Right lobe of liver (tissue), 6 donors: ENCODE results near the gene GATAD2B. TPM values are rescaled to one million over a fixed set of nuclear protein-coding genes. Genes with fewer than 3 reads are reported as not detected.

Experiments used
- ATAC-seq, 4 donors: fragments of 200-7000 bp; cut with Tn5 transposase; one replicate each; pipeline ENCODE4 v1.9.1; 2020; ENCODE audit warnings: mild to moderate bottlenecking in 4 of 4, moderate library complexity in 4 of 4
- DNase-seq, 3 donors: peaks; one replicate each; pipeline ENCODE4 v3.0.0-alpha.2; 2020
- H3K27ac ChIP-seq, 3 donors: fragments of 200-600 bp; one replicate each; pipeline ENCODE4 v1.8.0; 2022
- H3K27me3 ChIP-seq, 2 donors: fragments of 200-600 bp; one replicate each; pipeline ENCODE4 v1.8.0; 2022
- H3K36me3 ChIP-seq, 4 donors: fragments of 200-600 bp; sonication (generic) in 1 of 4; one replicate each; pipeline versions ENCODE4 v1.5.1 to v1.8.0; 2017 to 2022; ENCODE audit warnings: control low read depth in 1 of 4
- H3K4me1 ChIP-seq, 4 donors: fragments of 200-600 bp; sonication (generic) in 1 of 4; one replicate each; pipeline versions ENCODE4 v1.5.1 to v1.8.0; 2017 to 2022; ENCODE audit warnings: control low read depth in 1 of 4
- H3K4me3 ChIP-seq, 3 donors: fragments of 200-600 bp; one replicate each; pipeline ENCODE4 v1.8.0; 2022
- H3K9me3 ChIP-seq, 4 donors: fragments of 200-600 bp; sonication (generic) in 1 of 4; one replicate each; pipeline versions ENCODE4 v1.5.1 to v1.8.0; 2017 to 2022; ENCODE audit warnings: control low read depth in 1 of 4
- CTCF ChIP-seq, 4 donors: fragments of 200-600 bp in 3 of 4; fragments of 450-650 bp in 1 of 4; IDR thresholded peaks; one replicate each; pipeline versions ENCODE4 v1.5.1 to v1.8.0; 2016 to 2022; ENCODE audit warnings: antibody characterized with exemption in 4 of 4, mild to moderate bottlenecking in 2 of 4
- POLR2A ChIP-seq: fragments of 450-650 bp; IDR thresholded peaks from one replicate; pipeline ENCODE4 v1.6.1; 2017; ENCODE audit warnings: antibody characterized with exemption, mild to moderate bottlenecking
- WGBS: methylation state at CpG from one replicate; pipeline ENCODE4 v1.1.6; 2018; ENCODE audit warnings: low coverage, low lambda C conversion rate; ENCODE audit not compliant: insufficient coverage; ENCODE audit errors: missing lambda C conversion rate; 5-methylcytosine and 5-hydroxymethylcytosine counted together
- intact Hi-C, 2 donors: fragments of 100-400 bp; cut with DNase I; formaldehyde crosslinking; loops; one replicate each; pipeline versions ENCODE4 v1.11.2 to v1.14.1; 2022
- total RNA-seq, 6 experiments: library from RNA; depleted of rRNA in 2 of 6; stranded (reverse); fragments of >200 nt in 2 of 6; fragmentation: NEBNext Ultra II Directional in 3 of 6; extraction: Animal tissue kit (Norgen Biotek cat#: 25700) in 3 of 6; gene quantifications; one replicate each; pipeline versions ENCODE4 v1.1.0 to v1.2.4, GENCODE V29; 2016 to 2023
- donor health status: DM: no; HTN: yes; CAD: no.
- donor health status: DM: no; HTN: no; CAD: no.
- donor health status: DM: no; HTN: no; CAD: no.
- donor health status: DM: no; HTN: yes; CAD: no.
- donor health status: DM: no; HTN: yes; CAD: no.

Gene GATAD2B
- total RNA-seq, 6 experiments from 2014 or later = 9.8 to 20.3 (median 16.8) TPM

GRCh38 chr1:153833171-153833570, 89.6 kb downstream of the GATAD2B start:
- 100% methylated on average over 2 of the region's 3 CpGs for WGBS

GRCh38 chr1:153832293-153832692, 90.5 kb downstream of the GATAD2B start:
- no peak overlapping the region for H3K27ac ChIP-seq

More at GRCh38 chr1:153833171-153833570, 89.6 kb downstream of the GATAD2B start:
- intact Hi-C loops = no loop called here
- Histone ChIP-seq H3K36me3 (no peaks in the 10 kb centered on the region), H3K9me3 (no peaks in the 10 kb centered on the region), H3K27ac (no peak overlapping the region), H3K4me1 (no peaks in the 10 kb centered on the region), H3K27me3 (no peaks in the 10 kb centered on the region), H3K4me3 (no peak overlapping the region)
- TF ChIP-seq CTCF (IDR thresholded peaks at IDR 0.05) = no peak
- ATAC-seq = no peak
- DNase-seq = no peak

GRCh38 chr1:153831026-153831425, 91.7 kb downstream of the GATAD2B start:
- no peak for ATAC-seq
- no peak overlapping the region for H3K4me3 ChIP-seq
- peaks cover 0 to 18% (median 6%) of the 10 kb centered on the region in 4 donors for H3K36me3 ChIP-seq
- 88% methylated on average over 2 of the region's 2 CpGs for WGBS
- intact Hi-C loops = no loop called here
- TF ChIP-seq POLR2A = no peak
- no peak for TF ChIP-seq CTCF (IDR thresholded peaks at IDR 0.05)
- no peaks in the 10 kb centered on the region for H3K27me3 ChIP-seq
- no peak overlapping the region for H3K27ac ChIP-seq
- H3K4me1 ChIP-seq = no peaks in the 10 kb centered on the region
- no peaks in the 10 kb centered on the region for H3K9me3 ChIP-seq
- DNase-seq = no peak

More at GRCh38 chr1:153832293-153832692, 90.5 kb downstream of the GATAD2B start:
- H3K27me3 ChIP-seq = no peaks in the 10 kb centered on the region
- intact Hi-C loops = no loop called here
- no peaks in the 10 kb centered on the region for H3K9me3 ChIP-seq
- H3K36me3 ChIP-seq = peaks cover 0 to 8% (median 5%) of the 10 kb centered on the region in 4 donors
- no peaks in the 10 kb centered on the region for H3K4me1 ChIP-seq
- no peak for ATAC-seq
- 87% methylated on average over 3 of the region's 3 CpGs for WGBS
- TF ChIP-seq CTCF (IDR thresholded peaks at IDR 0.05) (no peak), POLR2A (no peak)
- no peak overlapping the region for H3K4me3 ChIP-seq
- no peak for DNase-seq

GRCh38 chr1:153827168-153827964, 95.4 kb downstream of the GATAD2B start:
- no peaks in the 10 kb centered on the region for H3K9me3 ChIP-seq
- DNase-seq (no peak), ATAC-seq (no peak)
- no peaks in the 10 kb centered on the region for H3K27me3 ChIP-seq
- no peak overlapping the region for H3K4me3 ChIP-seq
- TF ChIP-seq CTCF (IDR thresholded peaks at IDR 0.05) (no peak), POLR2A (no peak)
- no peak overlapping the region for H3K27ac ChIP-seq
- H3K36me3 ChIP-seq = peaks cover 0 to 21% (median 6%) of the 10 kb centered on the region in 4 donors
- intact Hi-C loops = no loop called here
- 88% methylated on average over 4 of the region's 6 CpGs for WGBS
- no peaks in the 10 kb centered on the region for H3K4me1 ChIP-seq
